ENCODE data around the gene GPC4. TPM values are rescaled to one million over a fixed set of nuclear protein-coding genes. Genes with fewer than 3 reads are reported as not detected.
"Not testable (repeated sequence)": the region's sequence is repeated elsewhere in the genome, so short reads cannot be mapped to it uniquely, and the experiment has no call there.

Gene GPC4
- polyA plus RNA-seq, 5 donors: 49.2 to 59.1 (median 54.8) TPM

- no peak for DNase-seq
Observed at GRCh38 chrX:133373386-133374079, 41.8 kb downstream of the GPC4 start.

DNA sequence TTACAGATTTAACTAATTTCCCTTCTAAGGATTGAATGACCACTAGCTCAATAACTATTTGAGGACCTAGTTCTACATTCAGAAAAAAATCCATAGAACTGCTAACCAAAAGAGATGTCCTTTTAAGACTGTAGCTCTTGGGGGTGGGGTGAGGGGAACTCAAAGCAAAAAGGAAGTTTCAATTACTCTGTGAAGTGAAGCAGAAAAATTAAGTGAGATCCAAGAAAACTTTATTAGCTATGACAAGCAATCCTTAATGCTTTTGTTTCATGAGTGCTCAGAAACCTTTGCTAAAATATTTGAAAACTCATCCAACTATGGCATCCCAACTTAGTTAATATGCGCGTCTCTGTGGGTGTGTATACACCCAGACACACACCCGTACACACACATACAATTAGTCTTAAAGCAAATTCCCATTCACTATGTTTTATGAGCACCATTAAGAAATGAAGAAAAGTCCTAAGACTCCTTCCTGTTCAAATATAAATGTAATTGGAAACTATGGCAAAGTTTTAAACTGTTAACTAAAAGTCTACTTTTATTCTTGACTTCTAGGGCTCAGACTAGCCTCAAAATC is 44.5 kb downstream of the GPC4 start:
- no peak for DNase-seq

GRCh38 chrX:133369065-133369464 is 46.2 kb downstream of the GPC4 start:
- no peak for DNase-seq

DNA sequence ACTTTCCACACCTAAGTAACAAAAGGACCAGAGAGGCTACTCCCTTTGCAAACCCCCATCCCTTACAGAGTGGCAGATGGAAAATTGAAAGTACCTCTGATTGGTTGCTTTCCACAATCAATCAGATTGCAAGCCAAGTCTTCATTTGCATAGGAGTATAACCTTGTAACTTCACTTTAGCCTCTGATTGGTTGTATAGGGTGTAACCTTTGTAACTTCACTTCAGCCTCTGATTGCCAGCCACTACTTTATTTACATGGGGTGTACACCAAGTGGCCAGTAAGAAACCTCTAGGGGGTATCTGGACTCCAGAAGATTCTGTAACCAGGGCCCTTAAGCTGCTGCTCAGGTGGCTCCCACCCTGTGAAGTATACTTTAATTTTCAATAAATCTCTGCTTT is 48.6 kb downstream of the GPC4 start:
- no peak for DNase-seq

DNA sequence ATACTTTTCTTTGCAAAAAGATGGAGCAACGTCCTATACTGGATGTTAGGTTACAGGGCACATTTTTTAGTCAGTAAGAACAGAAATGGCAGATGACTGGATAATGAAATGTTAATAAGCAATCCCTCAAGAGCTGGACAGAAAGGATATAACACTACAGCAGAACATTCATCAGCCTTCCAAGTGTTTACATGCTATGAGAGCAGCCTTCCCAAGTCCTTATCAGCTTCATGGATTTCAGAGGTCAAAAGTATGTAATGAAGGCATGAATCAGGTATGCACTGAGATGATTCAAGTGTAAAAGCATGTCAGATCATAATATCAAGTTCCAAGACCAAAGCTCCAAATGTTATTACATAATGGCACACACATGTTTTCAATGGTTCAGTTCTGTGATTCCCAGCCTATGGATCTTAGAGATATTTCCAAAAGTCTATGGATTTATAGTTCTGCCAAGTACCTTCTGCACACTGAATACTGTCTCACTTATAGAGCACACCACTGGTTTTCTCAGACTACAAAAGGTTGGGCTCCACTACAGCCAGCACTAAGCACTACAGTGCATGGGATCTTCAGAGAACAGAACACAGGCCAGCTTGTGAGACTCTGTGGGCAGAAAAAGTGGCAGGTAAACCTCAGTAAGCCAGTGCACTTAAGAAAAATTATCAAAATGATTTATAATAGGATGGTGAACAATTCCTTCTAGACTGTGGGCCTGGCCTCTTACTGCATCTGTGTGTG is 49.2 kb downstream of the GPC4 start:
- DNase-seq: no peak

- no peak for DNase-seq
Observed at GRCh38 chrX:133364865-133365264, 50.4 kb downstream of the GPC4 start.

- DNase-seq: peak in 1 of 2 donors; percentile 15
Observed at GRCh38 chrX:133364196-133364595, 51.1 kb downstream of the GPC4 start.

DNA sequence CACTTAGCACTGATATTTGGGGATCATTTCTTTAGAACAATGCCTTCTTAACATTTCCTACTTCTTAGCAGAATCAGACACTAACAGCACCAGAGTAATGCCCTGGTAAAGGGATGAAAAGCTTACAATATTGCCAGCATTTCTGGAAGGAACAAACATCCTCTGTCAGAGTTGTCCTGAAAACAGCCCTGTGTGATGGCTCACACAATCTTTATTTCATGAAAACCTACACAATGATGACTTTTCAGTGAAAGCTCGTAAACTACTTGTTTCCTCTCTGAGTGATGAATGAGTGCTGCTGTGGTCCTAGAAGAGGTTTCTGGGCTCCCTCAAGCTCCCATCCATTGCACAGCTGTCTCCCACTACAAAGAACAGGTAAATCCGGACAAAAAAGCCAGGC is 52.8 kb downstream of the GPC4 start:
- DNase-seq: no peak

GRCh38 chrX:133359466-133359865 is 55.8 kb downstream of the GPC4 start:
- DNase-seq: no peak

DNA sequence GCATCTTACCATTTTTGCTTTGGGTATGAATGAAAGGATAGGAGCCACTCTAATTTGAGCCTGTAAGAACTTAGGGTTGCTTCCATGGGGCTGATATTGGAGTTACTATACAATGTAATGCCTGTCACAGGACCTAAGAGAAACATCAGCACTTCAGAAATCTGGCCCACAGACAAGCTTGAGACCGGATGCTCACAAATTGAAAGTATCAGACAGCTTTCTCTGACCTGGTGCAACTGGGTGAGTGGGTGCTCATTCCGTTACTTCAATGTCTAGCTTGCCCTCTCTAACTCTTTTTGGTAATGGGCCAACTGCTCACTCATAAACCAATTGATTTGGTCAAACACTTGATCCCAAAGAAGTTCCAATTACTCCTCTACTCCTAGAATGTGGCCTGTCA is 62.1 kb downstream of the GPC4 start:
- no peak for DNase-seq

- DNase-seq: peak; percentile 41 to 57
Observed at GRCh38 chrX:133350751-133351150, 64.5 kb downstream of the GPC4 start.

DNA sequence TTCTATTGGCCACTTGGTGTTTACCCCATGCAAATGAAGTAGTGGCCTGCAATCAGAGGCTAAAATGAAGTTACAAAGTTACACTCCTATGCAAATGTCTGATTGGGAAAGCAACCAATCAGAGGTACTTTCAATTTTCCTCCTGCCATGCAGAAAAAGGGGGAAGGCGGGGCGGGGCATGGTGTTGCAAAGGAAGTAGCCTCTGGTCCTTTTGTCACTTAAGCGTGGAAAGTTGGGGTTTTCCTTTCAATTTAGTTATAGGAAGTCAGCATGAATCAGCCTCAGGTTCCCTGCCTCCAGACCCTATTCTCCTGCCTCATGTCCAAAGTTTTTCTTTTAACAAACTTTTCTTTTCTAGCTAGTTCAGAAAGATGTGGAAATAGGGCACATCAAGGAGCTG is 69.3 kb downstream of the GPC4 start:
- no peak for DNase-seq

- no peak for DNase-seq
Observed at GRCh38 chrX:133339566-133339965, 75.7 kb downstream of the GPC4 start.

GRCh38 chrX:133337250-133337649 is 78.0 kb downstream of the GPC4 start:
- peak; percentile 33 to 35 for DNase-seq

DNA sequence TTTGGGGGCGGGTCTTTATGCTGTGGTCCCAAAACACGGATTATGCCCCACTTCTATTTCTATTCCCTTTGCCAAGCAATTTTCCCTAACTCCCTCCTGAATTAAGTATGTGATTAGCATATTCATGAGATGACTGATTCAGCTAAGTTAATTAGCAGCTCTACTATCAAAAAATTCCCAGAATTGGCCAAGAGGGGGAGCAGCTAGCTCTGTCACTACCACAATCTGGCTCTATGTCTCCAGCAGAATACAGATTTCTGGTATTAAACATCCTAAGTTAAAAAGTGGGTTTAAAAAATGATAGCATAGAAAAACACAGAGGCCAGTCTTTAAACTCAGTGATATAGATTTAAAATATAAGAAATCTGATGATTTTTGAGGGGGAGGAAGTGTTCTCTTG is 80.3 kb downstream of the GPC4 start:
- peak in 1 of 2 donors; percentile 13 for DNase-seq

GRCh38 chrX:133333154-133333750 is 82.0 kb downstream of the GPC4 start:
- no peak for DNase-seq

GRCh38 chrX:133332737-133333136 is 82.6 kb downstream of the GPC4 start:
- no peak for DNase-seq

DNA sequence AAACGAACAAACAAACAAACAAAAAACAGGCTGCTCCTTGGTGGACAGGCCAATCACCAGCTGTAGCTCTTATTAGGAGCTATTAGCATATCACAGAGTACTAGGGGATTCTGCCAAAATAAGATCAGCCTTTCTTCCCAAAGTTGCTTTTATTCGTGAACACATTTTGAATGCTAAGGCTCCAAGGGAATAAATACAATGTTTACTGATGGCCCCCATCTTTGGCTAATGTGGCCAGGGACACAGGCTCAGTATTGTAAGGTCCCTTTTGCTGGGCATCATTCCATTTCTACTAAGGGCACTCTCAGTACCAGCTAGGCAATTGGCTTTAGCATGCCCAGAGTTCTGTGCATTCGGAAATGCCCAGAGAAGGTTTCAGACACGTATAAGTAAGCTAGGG is 84.3 kb downstream of the GPC4 start:
- DNase-seq: no peak

DNA sequence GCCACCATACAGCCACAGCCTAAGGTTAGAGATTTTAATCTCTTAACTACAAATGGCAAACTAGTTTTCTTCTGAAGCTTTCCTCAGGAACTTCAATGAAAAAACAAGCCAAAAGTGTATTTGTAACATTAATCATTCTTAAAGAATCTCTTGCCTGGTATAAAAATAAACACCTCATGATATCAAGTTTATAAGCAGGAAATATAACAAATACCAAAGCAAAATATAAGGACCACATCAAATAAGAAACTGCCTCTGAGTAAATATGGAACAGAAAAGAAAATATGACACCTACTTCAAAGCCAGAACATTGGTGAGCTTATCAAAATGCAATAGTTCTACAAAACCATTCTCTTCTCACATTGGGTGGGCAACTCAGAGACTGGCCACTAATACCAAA is 89.9 kb downstream of the GPC4 start:
- DNase-seq: no peak

- DNase-seq: no peak
Observed at GRCh38 chrX:133323431-133323830, 91.9 kb downstream of the GPC4 start.

GRCh38 chrX:133322269-133322668 is 93.0 kb downstream of the GPC4 start:
- not testable (repeated sequence) for DNase-seq

GRCh38 chrX:133321451-133321850 is 93.8 kb downstream of the GPC4 start:
- DNase-seq: no peak

GRCh38 chrX:133314281-133314680 is 101.0 kb downstream of the GPC4 start:
- DNase-seq: no peak
